ENCODE results near the gene ENAM. TPM values are rescaled to one million over a fixed set of nuclear protein-coding genes. Genes with fewer than 3 reads are reported as not detected.

ENAM gene
- total RNA-seq, 1 donor from 2014 or later, result not detected

- Histone ChIP-seq H3K27ac (no peak overlapping the region), H4K20me1 (ENCODE audit: low read depth) (no peaks in the 10 kb centered on the region), H3K4me2 (no peak overlapping the region), H3K36me3 (no peaks in the 10 kb centered on the region), H3K79me2 (ENCODE audit: low read depth) (no peaks in the 10 kb centered on the region), H3K4me1 (no peaks in the 10 kb centered on the region), H3F3A (ENCODE audit: low read depth) (no peaks in the 10 kb centered on the region), H3K9me3 (ENCODE audit: low read depth) (no peaks in the 10 kb centered on the region), H3K27me3 (no peaks in the 10 kb centered on the region), H3K9ac (no peak overlapping the region), H3K4me3 (no peak overlapping the region), H2AFZ (replicated peaks) (no peak overlapping the region)
- Mint-ChIP-seq H3K4me3 (no peak overlapping the region), H3K27me3 (ENCODE audit: insufficient read depth, low read depth) (peaks cover 4% of the 10 kb centered on the region), H3K27ac (no peak overlapping the region), H3K9me3 (no peaks in the 10 kb centered on the region), H3K36me3 (no peaks in the 10 kb centered on the region), H3K4me1 (peaks cover 4% of the 10 kb centered on the region)
- no peak for DNase-seq (ENCODE audit: low spot score)
- TF ChIP-seq EZH2phosphoT487 (IDR thresholded peaks at IDR 0.05) (no peak), CTCF (IDR thresholded peaks at IDR 0.05) (no peak), EZH2 (IDR thresholded peaks at IDR 0.05) (no peak)
These were observed 21.1 kb upstream of the ENAM start for GRCh38 chr4:70607334-70607853.

GRCh38 chr4:70608324-70608723 is 20.2 kb upstream of the ENAM start:
- no peaks in the 10 kb centered on the region for H3K9me3 ChIP-seq (ENCODE audit: low read depth)
- H3K4me3 Mint-ChIP-seq, result no peak overlapping the region
- H3K9me3 Mint-ChIP-seq, result no peaks in the 10 kb centered on the region
- no peaks in the 10 kb centered on the region for H3K36me3 ChIP-seq
- H3K9ac ChIP-seq, result no peak overlapping the region
- H3F3A ChIP-seq (ENCODE audit: low read depth), result no peaks in the 10 kb centered on the region
- no peaks in the 10 kb centered on the region for H3K27me3 ChIP-seq
- H3K27ac Mint-ChIP-seq, result no peak overlapping the region
- no peak overlapping the region for H3K4me2 ChIP-seq
- TF ChIP-seq EZH2phosphoT487 (IDR thresholded peaks at IDR 0.05) (no peak), CTCF (IDR thresholded peaks at IDR 0.05) (no peak), EZH2 (IDR thresholded peaks at IDR 0.05) (no peak)
- peaks cover 4% of the 10 kb centered on the region for H3K27me3 Mint-ChIP-seq (ENCODE audit: insufficient read depth, low read depth)
- H3K36me3 Mint-ChIP-seq, result no peaks in the 10 kb centered on the region
- no peak for DNase-seq (ENCODE audit: low spot score)
- no peaks in the 10 kb centered on the region for H4K20me1 ChIP-seq (ENCODE audit: low read depth)
- no peaks in the 10 kb centered on the region for H3K4me1 ChIP-seq
- no peak overlapping the region for H3K27ac ChIP-seq
- no peak overlapping the region for H3K4me3 ChIP-seq
- peaks cover 11% of the 10 kb centered on the region for H3K4me1 Mint-ChIP-seq
- H2AFZ ChIP-seq (replicated peaks), result no peak overlapping the region
- no peaks in the 10 kb centered on the region for H3K79me2 ChIP-seq (ENCODE audit: low read depth)

- H4K20me1 ChIP-seq (ENCODE audit: low read depth), result no peaks in the 10 kb centered on the region
- H3K79me2 ChIP-seq (ENCODE audit: low read depth), result no peaks in the 10 kb centered on the region
- H3K27ac ChIP-seq, result no peak overlapping the region
- no peak overlapping the region for H2AFZ ChIP-seq (replicated peaks)
- no peak overlapping the region for H3K4me3 ChIP-seq
- no peaks in the 10 kb centered on the region for H3K36me3 ChIP-seq
- H3K4me1 ChIP-seq, result no peaks in the 10 kb centered on the region
- H3K27ac Mint-ChIP-seq, result peak overlapping the region; percentile 37
- no peaks in the 10 kb centered on the region for H3K9me3 ChIP-seq (ENCODE audit: low read depth)
- DNase-seq (ENCODE audit: low spot score), result no peak
- no peaks in the 10 kb centered on the region for H3K27me3 ChIP-seq
- H3K27me3 Mint-ChIP-seq (ENCODE audit: insufficient read depth, low read depth), result peaks cover 2% of the 10 kb centered on the region
- H3K4me1 Mint-ChIP-seq, result peaks cover 17% of the 10 kb centered on the region
- no peak overlapping the region for H3K4me3 Mint-ChIP-seq
- no peak for TF ChIP-seq EZH2 (IDR thresholded peaks at IDR 0.05)
- no peak for TF ChIP-seq CTCF (IDR thresholded peaks at IDR 0.05)
- TF ChIP-seq EZH2phosphoT487 (IDR thresholded peaks at IDR 0.05), result no peak
- no peak overlapping the region for H3K9ac ChIP-seq
- H3K4me2 ChIP-seq, result no peak overlapping the region
- H3K36me3 Mint-ChIP-seq, result no peaks in the 10 kb centered on the region
- H3K9me3 Mint-ChIP-seq, result no peaks in the 10 kb centered on the region
- no peaks in the 10 kb centered on the region for H3F3A ChIP-seq (ENCODE audit: low read depth)
These were observed 15.0 kb upstream of the ENAM start for GRCh38 chr4:70613306-70614183.

All from neural progenitor cell (in vitro differentiated cells).